Adrenal gland (tissue), 12 donors: Measurements from ENCODE around the gene ID2. TPM values are rescaled to one million over a fixed set of nuclear protein-coding genes. Genes with fewer than 3 reads are reported as not detected.

ENCODE experiments used
- DNase-seq, 7 donors: peaks; one replicate each; pipeline ENCODE4 v3.0.0-alpha.2; 2019 to 2020
- H3K27ac ChIP-seq, 5 donors: fragments of 200-600 bp; sonication (generic) in 4 of 5; 1 replicate in 3 of 5; 2 replicates in 2 of 5; pipeline versions ENCODE4 v1.5.1 to v1.8.0; 2016 to 2020; ENCODE audit warnings: mild to moderate bottlenecking in 1 of 5
- H3K27me3 ChIP-seq: fragments of 200-600 bp; 2 replicates; pipeline ENCODE4 v1.8.0; 2021
- H3K36me3 ChIP-seq, 2 donors: fragments of 200-600 bp; replicated peaks in 1 of 2; 1 replicate in 1 of 2; 2 replicates in 1 of 2; pipeline versions ENCODE4 v1.5.1 to v1.8.0; 2018 to 2022
- H3K4me1 ChIP-seq, 2 donors: fragments of 200-600 bp; replicated peaks in 1 of 2; 1 replicate in 1 of 2; 2 replicates in 1 of 2; pipeline versions ENCODE4 v1.5.1 to v1.8.0; 2018 to 2021
- H3K4me3 ChIP-seq, 4 donors: fragments of 200-600 bp; sonication (generic) in 3 of 4; one replicate each; pipeline ENCODE4 v1.5.1; 2016 to 2018
- H3K9me3 ChIP-seq, 3 donors: fragments of 200-600 bp; sonication (generic) in 1 of 3; replicated peaks in 1 of 3; 1 replicate in 2 of 3; 2 replicates in 1 of 3; pipeline versions ENCODE4 v1.5.1 to v1.8.0; 2016 to 2021
- POLR2A ChIP-seq, 2 donors: fragments of 450-650 bp; IDR thresholded peaks; one replicate each; pipeline ENCODE4 v1.6.1; 2017; ENCODE audit warnings: antibody characterized with exemption in 2 of 2, mild to moderate bottlenecking in 2 of 2, moderate library complexity in 1 of 2
- WGBS, 4 donors: extraction: QIAGEN DNeasy Blood & Tissue Kit in 2 of 4; methylation state at CpG; one replicate each; pipeline versions ENCODE4 v1.1.5 to v1.1.7; 2013 to 2017; 5-methylcytosine and 5-hydroxymethylcytosine counted together
- intact Hi-C, 2 donors: fragments of 100-400 bp; cut with DNase I; formaldehyde crosslinking; loops; one replicate each; pipeline versions ENCODE4 v1.14.1 to v1.15.0; 2022 to 2023
- polyA plus RNA-seq, 3 donors: library from polyadenylated mRNA; stranded (reverse); fragments of 200-250 nt in 2 of 3; fragments of 350-450 nt in 1 of 3; fragmentation: Illumina TruSeq in 1 of 3; extraction: RNeasy Lipid Tissue Mini Kit (QIAGEN cat#74804) in 1 of 3; gene quantifications; one replicate each; pipeline ENCODE4 v1.2.3, GENCODE V29; 2013 to 2014
- total RNA-seq, 9 donors: library from RNA; depleted of rRNA in 4 of 9; stranded (reverse); fragments of >200 nt in 4 of 9; fragments of 120-200 nt in 1 of 9; fragmentation: NEBNext Ultra II Directional in 1 of 9; extraction: Animal tissue kit (Norgen Biotek cat#: 25700) in 1 of 9; gene quantifications; one replicate each; pipeline versions ENCODE4 v1.1.0 to v1.2.4, GENCODE V29; 2013 to 2023
- TF ChIP-seq, protein P1 (sequence below), 6 experiments: fragments of 450-650 bp in 4 of 6; fragments of 200-600 bp in 2 of 6; sonication (generic) in 1 of 6; IDR thresholded peaks; 1 replicate in 5 of 6; 2 replicates in 1 of 6; pipeline versions ENCODE4 v1.5.1 to v1.8.0; 2016 to 2021; ENCODE audit warnings: antibody characterized with exemption in 6 of 6, mild to moderate bottlenecking in 2 of 6, moderate library complexity in 1 of 6
- donor health status: healthy with polysubstance abuse.
- donor health status: Bipolar disorder and iron deficiency.
- donor health status: DM: yes; HTN: yes; CAD: no.
- donor health status: DM: no; HTN: no; CAD: no.
- donor health status: DM: no; HTN: no; CAD: no.
- donor health status: DM: yes; HTN: yes; CAD: no.

The ID2 gene
- total and polyA plus RNA-seq, 12 donors = 80.7 to 468 (median 132) TPM

DNA sequence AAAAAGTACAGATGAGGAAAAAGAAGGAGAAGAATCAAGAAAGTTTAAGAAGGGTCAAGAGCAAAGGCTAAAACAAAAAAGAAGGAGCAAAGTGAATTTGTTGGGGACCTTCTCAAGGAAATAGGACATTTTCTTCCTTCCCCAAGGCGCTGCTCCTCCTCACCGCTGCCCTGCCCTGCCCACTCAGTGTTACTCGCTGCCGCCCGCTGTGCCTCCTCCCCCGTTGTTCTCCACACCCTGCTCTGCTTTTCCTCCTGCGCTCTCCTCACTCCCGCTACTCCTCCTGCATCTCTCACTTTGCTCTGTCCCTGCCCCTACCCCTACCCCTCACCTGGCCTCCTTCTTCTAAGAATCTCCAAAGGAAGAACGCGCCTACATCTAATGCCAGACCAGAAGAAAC lies 50.7 kb downstream of the ID2 start:
- H3K36me3 ChIP-seq = peaks cover 0 to 56% of the 10 kb centered on the region in 2 donors
- H3K27me3 ChIP-seq = no peaks in the 10 kb centered on the region
- H3K4me1 ChIP-seq = peaks cover 0 to 13% of the 10 kb centered on the region in 2 donors
- H3K4me3 ChIP-seq = no peak overlapping the region
- no peak for TF ChIP-seq POLR2A (IDR thresholded peaks at IDR 0.05)
- TF ChIP-seq, protein P1, sequence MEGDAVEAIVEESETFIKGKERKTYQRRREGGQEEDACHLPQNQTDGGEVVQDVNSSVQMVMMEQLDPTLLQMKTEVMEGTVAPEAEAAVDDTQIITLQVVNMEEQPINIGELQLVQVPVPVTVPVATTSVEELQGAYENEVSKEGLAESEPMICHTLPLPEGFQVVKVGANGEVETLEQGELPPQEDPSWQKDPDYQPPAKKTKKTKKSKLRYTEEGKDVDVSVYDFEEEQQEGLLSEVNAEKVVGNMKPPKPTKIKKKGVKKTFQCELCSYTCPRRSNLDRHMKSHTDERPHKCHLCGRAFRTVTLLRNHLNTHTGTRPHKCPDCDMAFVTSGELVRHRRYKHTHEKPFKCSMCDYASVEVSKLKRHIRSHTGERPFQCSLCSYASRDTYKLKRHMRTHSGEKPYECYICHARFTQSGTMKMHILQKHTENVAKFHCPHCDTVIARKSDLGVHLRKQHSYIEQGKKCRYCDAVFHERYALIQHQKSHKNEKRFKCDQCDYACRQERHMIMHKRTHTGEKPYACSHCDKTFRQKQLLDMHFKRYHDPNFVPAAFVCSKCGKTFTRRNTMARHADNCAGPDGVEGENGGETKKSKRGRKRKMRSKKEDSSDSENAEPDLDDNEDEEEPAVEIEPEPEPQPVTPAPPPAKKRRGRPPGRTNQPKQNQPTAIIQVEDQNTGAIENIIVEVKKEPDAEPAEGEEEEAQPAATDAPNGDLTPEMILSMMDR (IDR thresholded peaks at IDR 0.05) = no peak
- intact Hi-C loops = no loop called here
- 94 to 99% (median 98%) methylated on average over 10 of the region's 10 CpGs for WGBS, 4 donors
- H3K27ac ChIP-seq = no peak overlapping the region
- DNase-seq = no peak
- H3K9me3 ChIP-seq = no peaks in the 10 kb centered on the region

Other genes with a start within 250 kb of the ID2 start
- 100 to 1,000 TPM in 1 of 9 donors, 10 to 100 TPM in 8; 47.5 to 162 (median 60.1) TPM for gene KIDINS220, start 155.6 kb downstream of the ID2 start, total RNA-seq
- gene KIDINS220, start 155.6 kb downstream of the ID2 start, polyA plus RNA-seq = 10 to 100 TPM; 17.1 to 41.2 (median 23.4) TPM